Measurements from ENCODE around the gene CACNA1C.

CACNA1C gene

DNA sequence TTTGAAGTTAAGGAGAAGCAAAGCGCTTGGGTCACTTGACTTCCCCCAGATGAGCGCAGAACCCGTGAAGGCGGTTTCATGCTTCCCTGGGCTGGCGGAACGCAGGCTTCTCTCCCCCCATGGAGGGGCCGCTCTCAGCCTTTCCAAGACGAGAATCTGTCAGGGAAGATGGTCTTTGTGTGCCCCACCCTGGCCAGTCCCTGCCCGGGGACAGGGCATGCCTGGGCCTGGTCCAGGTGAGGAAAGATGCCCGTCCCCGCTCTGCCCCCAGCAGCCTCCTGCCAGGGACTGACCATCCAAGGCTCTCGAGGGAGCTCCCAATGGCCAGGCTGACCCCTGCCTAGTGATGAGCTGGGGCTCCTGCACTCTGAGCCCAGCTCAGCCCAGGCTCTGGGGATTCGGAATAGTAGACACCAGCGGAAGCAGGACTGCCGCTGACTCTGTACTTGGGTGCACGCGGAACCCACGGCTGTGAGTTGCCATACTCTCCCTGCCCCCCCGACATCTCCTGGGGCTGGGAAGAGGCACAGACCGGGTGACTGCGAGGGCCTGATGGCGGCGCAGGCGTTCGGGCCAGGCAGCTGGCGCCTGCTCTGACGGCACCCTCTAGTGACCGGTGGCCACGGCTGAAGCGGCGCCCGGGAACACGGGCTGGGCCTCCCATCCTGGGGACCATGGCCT, 599.8 kb downstream of the CACNA1C start:
- H3K36me3 ChIP-seq (ENCODE audit: insufficient read depth): no peaks in the 10 kb centered on the region
- H2AFZ ChIP-seq (ENCODE audit: low read depth): no peak overlapping the region
- H3K27me3 ChIP-seq (ENCODE audit: insufficient read depth, low read depth): no peaks in the 10 kb centered on the region; the same call in 1 of the 2 replicates
- no peak overlapping the region for H3K27ac ChIP-seq
- no peak overlapping the region for H3K4me3 ChIP-seq (IDR thresholded peaks at IDR 0.05; ENCODE audit: insufficient read depth, low read depth, low read length)
- H3K79me2 ChIP-seq (ENCODE audit: insufficient read depth, low read depth): no peaks in the 10 kb centered on the region
- H4K20me1 ChIP-seq (ENCODE audit: insufficient read depth): no peaks in the 10 kb centered on the region
- TF ChIP-seq CTCF (conservative IDR thresholded peaks at IDR 0.05; ENCODE audit: low read depth, low read length): no peak
- H3K9ac ChIP-seq: no peak overlapping the region
- H3K4me1 ChIP-seq (ENCODE audit: low read depth, poor library complexity, severe bottlenecking): no peaks in the 10 kb centered on the region
- no peak overlapping the region for H3K4me2 ChIP-seq

GRCh38 chr12:2653461-2653965, 600.7 kb downstream of the CACNA1C start:
- H4K20me1 ChIP-seq (ENCODE audit: insufficient read depth): no peaks in the 10 kb centered on the region
- no peak overlapping the region for H2AFZ ChIP-seq (ENCODE audit: low read depth)
- H3K36me3 ChIP-seq (ENCODE audit: insufficient read depth): no peaks in the 10 kb centered on the region
- H3K9ac ChIP-seq: no peak overlapping the region
- no peak overlapping the region for H3K27ac ChIP-seq
- no peaks in the 10 kb centered on the region for H3K79me2 ChIP-seq (ENCODE audit: insufficient read depth, low read depth)
- no peak for TF ChIP-seq CTCF (conservative IDR thresholded peaks at IDR 0.05; ENCODE audit: low read depth, low read length)
- no peak overlapping the region for H3K4me3 ChIP-seq (IDR thresholded peaks at IDR 0.05; ENCODE audit: insufficient read depth, low read depth, low read length)
- no peaks in the 10 kb centered on the region; the same call in 1 of the 2 replicates for H3K27me3 ChIP-seq (ENCODE audit: insufficient read depth, low read depth)
- no peak overlapping the region for H3K4me2 ChIP-seq
- H3K4me1 ChIP-seq (ENCODE audit: low read depth, poor library complexity, severe bottlenecking): no peaks in the 10 kb centered on the region

DNA sequence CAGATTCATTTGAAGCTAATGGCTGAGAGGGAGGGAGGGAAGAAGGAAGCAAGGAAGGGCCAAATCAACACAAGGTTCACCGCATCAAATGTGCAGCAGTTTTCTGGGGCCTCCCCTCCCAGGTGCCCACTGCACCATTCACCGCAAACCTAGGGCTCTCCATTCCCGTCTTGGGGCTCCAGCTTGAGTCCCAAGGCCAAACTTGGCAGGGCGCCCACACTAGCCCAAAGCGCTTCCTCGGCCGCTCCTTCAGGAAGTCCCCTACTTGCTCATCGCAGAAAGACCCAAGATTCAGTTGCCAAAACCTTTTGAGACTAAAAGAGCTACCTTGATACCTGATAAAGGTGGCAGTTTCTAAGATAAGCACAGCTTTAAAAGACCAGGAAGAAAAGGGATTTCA, 601.5 kb downstream of the CACNA1C start:
- no peak overlapping the region for H2AFZ ChIP-seq (ENCODE audit: low read depth)
- no peak overlapping the region for H3K9ac ChIP-seq
- no peak overlapping the region for H3K27ac ChIP-seq
- no peaks in the 10 kb centered on the region for H4K20me1 ChIP-seq (ENCODE audit: insufficient read depth)
- H3K4me1 ChIP-seq (ENCODE audit: low read depth, poor library complexity, severe bottlenecking): no peaks in the 10 kb centered on the region
- no peak for TF ChIP-seq CTCF (conservative IDR thresholded peaks at IDR 0.05; ENCODE audit: low read depth, low read length)
- H3K79me2 ChIP-seq (ENCODE audit: insufficient read depth, low read depth): no peaks in the 10 kb centered on the region
- no peak overlapping the region for H3K4me3 ChIP-seq (IDR thresholded peaks at IDR 0.05; ENCODE audit: insufficient read depth, low read depth, low read length)
- no peaks in the 10 kb centered on the region; the same call in 1 of the 2 replicates for H3K27me3 ChIP-seq (ENCODE audit: insufficient read depth, low read depth)
- no peak overlapping the region for H3K4me2 ChIP-seq
- no peaks in the 10 kb centered on the region for H3K36me3 ChIP-seq (ENCODE audit: insufficient read depth)

GRCh38 chr12:2654741-2655140, 602.0 kb downstream of the CACNA1C start:
- TF ChIP-seq CTCF (conservative IDR thresholded peaks at IDR 0.05; ENCODE audit: low read depth, low read length): no peak

More at GRCh38 chr12:2654741-2655140, 602.0 kb downstream of the CACNA1C start:
- H3K9ac ChIP-seq: no peak overlapping the region
- no peaks in the 10 kb centered on the region for H3K36me3 ChIP-seq (ENCODE audit: insufficient read depth)
- H3K27me3 ChIP-seq (ENCODE audit: insufficient read depth, low read depth): no peaks in the 10 kb centered on the region; the same call in 1 of the 2 replicates
- H3K4me1 ChIP-seq (ENCODE audit: low read depth, poor library complexity, severe bottlenecking): no peaks in the 10 kb centered on the region
- H3K4me3 ChIP-seq (IDR thresholded peaks at IDR 0.05; ENCODE audit: insufficient read depth, low read depth, low read length): no peak overlapping the region
- no peak overlapping the region for H3K4me2 ChIP-seq
- no peak overlapping the region for H3K27ac ChIP-seq
- no peaks in the 10 kb centered on the region for H3K79me2 ChIP-seq (ENCODE audit: insufficient read depth, low read depth)
- no peaks in the 10 kb centered on the region for H4K20me1 ChIP-seq (ENCODE audit: insufficient read depth)
- no peak overlapping the region for H2AFZ ChIP-seq (ENCODE audit: low read depth)
